ENCODE data around the gene RNPEPL1.

DNA sequence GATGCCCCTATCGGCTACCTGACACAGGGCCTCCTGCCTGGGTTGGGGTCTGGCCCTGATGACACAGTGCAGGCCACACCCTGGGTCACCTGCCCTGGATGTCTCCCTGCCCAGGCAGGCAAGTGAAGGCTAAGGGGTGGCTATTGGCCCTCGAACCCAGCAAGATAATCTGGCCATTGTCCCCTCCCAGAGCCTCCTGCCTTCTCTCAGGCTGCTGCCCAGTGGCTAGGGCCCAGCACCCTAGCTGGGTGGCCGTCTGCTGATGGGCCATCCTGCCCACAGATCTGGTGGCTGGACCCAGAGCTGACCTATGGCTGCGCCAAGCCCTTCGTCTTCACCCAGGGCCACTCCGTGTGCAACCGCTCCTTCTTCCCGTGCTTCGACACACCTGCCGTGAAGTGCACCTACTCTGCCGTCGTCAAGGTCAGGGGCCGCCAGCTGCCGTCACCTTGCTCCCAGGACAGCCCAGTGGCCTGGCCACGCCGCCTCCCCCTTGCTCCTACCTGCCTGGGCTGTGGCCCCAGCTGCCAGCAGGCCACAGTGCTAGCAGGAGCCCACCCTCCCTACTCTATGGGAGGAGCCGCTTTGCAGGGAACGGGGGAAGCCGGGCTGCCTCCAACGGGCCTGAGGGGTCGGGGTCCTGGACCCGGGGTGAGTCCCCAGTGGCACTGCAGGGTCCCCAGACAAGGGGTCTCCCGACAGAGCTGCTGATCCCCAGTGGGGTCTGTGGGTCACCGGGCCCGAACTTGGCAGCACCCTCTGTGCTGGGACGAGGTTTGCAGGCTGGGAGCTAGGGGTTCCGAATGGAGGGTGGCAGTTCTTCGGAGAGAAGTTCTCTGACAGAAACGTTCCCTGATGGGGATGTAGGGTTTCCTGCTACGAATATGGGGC is 4.1 kb downstream of the RNPEPL1 start:
- no peak for TF ChIP-seq ZNF701 (tag by site-specific recombination; IDR thresholded peaks at IDR 0.05)
- TF ChIP-seq, protein P1, sequence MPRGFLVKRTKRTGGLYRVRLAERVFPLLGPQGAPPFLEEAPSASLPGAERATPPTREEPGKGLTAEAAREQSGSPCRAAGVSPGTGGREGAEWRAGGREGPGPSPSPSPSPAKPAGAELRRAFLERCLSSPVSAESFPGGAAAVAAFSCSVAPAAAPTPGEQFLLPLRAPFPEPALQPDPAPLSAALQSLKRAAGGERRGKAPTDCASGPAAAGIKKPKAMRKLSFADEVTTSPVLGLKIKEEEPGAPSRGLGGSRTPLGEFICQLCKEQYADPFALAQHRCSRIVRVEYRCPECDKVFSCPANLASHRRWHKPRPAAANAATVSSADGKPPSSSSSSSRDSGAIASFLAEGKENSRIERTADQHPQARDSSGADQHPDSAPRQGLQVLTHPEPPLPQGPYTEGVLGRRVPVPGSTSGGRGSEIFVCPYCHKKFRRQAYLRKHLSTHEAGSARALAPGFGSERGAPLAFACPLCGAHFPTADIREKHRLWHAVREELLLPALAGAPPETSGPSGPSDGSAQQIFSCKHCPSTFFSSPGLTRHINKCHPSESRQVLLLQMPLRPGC (tag by site-specific recombination; IDR thresholded peaks at IDR 0.05) = no peak
- TF ChIP-seq, protein P2, sequence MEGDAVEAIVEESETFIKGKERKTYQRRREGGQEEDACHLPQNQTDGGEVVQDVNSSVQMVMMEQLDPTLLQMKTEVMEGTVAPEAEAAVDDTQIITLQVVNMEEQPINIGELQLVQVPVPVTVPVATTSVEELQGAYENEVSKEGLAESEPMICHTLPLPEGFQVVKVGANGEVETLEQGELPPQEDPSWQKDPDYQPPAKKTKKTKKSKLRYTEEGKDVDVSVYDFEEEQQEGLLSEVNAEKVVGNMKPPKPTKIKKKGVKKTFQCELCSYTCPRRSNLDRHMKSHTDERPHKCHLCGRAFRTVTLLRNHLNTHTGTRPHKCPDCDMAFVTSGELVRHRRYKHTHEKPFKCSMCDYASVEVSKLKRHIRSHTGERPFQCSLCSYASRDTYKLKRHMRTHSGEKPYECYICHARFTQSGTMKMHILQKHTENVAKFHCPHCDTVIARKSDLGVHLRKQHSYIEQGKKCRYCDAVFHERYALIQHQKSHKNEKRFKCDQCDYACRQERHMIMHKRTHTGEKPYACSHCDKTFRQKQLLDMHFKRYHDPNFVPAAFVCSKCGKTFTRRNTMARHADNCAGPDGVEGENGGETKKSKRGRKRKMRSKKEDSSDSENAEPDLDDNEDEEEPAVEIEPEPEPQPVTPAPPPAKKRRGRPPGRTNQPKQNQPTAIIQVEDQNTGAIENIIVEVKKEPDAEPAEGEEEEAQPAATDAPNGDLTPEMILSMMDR (tag by site-specific recombination; IDR thresholded peaks at IDR 0.05) = no peak
- TF ChIP-seq RBAK (tag by site-specific recombination; IDR thresholded peaks at IDR 0.05) = no peak
- no peak for TF ChIP-seq ZNF544 (tag by site-specific recombination; IDR thresholded peaks at IDR 0.05)
- TF ChIP-seq HOXD13 (CRISPR knock-in tag; IDR thresholded peaks at IDR 0.05; ENCODE audit: borderline replicate concordance) = no peak
- no peak for TF ChIP-seq ZBTB7A (tag by site-specific recombination; IDR thresholded peaks at IDR 0.05; ENCODE audit: low read depth)
- no peak for TF ChIP-seq TRIM28 (IDR thresholded peaks at IDR 0.05; ENCODE audit: borderline replicate concordance, low read length)
- TF ChIP-seq, protein P3, sequence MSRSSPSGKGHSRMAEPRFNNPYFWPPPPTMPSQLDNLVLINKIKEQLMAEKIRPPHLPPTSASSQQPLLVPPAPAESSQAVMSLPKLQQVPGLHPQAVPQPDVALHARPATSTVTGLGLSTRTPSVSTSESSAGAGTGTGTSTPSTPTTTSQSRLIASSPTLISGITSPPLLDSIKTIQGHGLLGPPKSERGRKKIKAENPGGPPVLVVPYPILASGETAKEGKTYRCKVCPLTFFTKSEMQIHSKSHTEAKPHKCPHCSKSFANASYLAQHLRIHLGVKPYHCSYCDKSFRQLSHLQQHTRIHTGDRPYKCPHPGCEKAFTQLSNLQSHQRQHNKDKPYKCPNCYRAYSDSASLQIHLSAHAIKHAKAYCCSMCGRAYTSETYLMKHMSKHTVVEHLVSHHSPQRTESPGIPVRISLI (tag by site-specific recombination; IDR thresholded peaks at IDR 0.05) = no peak
- TF ChIP-seq, protein P4, sequence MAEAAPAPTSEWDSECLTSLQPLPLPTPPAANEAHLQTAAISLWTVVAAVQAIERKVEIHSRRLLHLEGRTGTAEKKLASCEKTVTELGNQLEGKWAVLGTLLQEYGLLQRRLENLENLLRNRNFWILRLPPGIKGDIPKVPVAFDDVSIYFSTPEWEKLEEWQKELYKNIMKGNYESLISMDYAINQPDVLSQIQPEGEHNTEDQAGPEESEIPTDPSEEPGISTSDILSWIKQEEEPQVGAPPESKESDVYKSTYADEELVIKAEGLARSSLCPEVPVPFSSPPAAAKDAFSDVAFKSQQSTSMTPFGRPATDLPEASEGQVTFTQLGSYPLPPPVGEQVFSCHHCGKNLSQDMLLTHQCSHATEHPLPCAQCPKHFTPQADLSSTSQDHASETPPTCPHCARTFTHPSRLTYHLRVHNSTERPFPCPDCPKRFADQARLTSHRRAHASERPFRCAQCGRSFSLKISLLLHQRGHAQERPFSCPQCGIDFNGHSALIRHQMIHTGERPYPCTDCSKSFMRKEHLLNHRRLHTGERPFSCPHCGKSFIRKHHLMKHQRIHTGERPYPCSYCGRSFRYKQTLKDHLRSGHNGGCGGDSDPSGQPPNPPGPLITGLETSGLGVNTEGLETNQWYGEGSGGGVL (tag by site-specific recombination; IDR thresholded peaks at IDR 0.05) = no peak
- TF ChIP-seq ZBTB1 (tag by site-specific recombination; IDR thresholded peaks at IDR 0.05) = no peak
